ENCODE results near the gene PLB1.

PLB1 gene

DNA sequence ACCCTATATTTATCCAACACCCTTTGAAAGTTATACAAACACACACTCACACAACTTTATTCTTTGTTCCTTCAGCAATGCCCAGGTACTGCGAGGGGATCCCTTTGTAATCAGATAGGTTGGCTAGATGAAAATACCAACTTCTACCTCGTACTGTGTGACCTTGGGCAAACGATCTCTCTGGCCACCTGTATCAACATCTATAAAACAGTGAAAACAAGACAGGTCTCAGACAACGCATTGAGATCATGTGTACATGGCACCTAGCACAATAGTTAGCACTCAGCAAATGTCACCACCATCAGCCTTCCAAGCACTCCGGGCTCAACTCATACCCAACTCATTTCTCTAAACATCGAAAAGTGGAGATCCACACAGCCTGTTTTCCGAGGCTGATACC is 137.3 kb downstream of the PLB1 start:
- Histone ChIP-seq H3K9ac (ENCODE audit: low read depth, low read length) (no peak overlapping the region), H3K4me3 (ENCODE audit: low read depth, low read length) (no peak overlapping the region), H3K4me1 (ENCODE audit: control insufficient read depth, insufficient read depth, low read length) (no peaks in the 10 kb centered on the region)

DNA sequence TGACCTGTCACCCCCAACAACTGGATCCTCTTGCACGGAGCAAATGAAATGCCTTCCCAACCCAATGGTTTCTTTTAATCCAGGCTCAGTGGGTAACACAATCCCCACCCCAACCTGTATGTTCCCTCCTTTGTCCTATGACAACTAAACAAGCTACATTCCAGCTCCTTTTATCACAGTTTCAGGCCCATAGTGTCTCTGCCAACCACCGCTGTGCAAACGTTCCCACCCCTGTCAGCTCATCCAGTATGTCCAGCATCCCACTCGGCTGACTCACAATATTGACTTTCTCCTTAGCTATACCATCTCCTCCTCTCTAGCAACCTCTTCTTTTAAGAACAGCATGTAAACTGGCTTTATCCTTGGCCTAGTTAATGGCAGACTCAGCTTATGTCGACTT is 137.9 kb downstream of the PLB1 start:
- Histone ChIP-seq H3K9ac (ENCODE audit: low read depth, low read length) (no peak overlapping the region), H3K4me1 (ENCODE audit: control insufficient read depth, insufficient read depth, low read length) (no peaks in the 10 kb centered on the region), H3K36me3 (ENCODE audit: control insufficient read depth, insufficient read depth, low read length) (no peaks in the 10 kb centered on the region), H3K4me3 (ENCODE audit: low read depth, low read length) (no peak overlapping the region), H3K27me3 (ENCODE audit: control insufficient read depth, insufficient read depth, low read length) (no peaks in the 10 kb centered on the region), H3K9me3 (ENCODE audit: control insufficient read depth, insufficient read depth, low read length) (no peaks in the 10 kb centered on the region)

More for the DNA sequence above, 137.3 kb downstream of the PLB1 start:
- Histone ChIP-seq H3K36me3 (ENCODE audit: control insufficient read depth, insufficient read depth, low read length) (no peaks in the 10 kb centered on the region), H3K27me3 (ENCODE audit: control insufficient read depth, insufficient read depth, low read length) (no peaks in the 10 kb centered on the region), H3K9me3 (ENCODE audit: control insufficient read depth, insufficient read depth, low read length) (no peaks in the 10 kb centered on the region)

DNA sequence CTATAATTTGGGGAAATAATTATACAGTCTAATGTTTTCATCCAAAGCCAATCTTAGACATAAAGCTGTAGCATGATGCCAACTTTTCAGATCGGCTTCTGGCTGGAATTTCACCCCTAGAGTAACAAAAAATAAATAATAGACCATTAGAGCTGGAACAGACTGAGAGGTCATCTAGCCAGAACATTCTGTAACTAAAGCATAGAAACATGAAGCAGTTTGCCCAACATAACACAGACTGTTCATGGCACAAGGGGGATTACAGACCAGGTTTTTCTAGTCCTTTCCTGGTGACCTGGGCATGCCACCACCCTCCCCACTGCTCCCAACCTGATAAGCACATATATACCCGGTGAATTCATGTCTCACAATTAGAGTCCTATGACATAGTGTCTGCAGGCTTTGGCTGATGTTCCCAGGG is 139.3 kb downstream of the PLB1 start:
- Histone ChIP-seq H3K27me3 (ENCODE audit: control insufficient read depth, insufficient read depth, low read length) (no peaks in the 10 kb centered on the region), H3K4me3 (ENCODE audit: low read depth, low read length) (no peak overlapping the region), H3K9ac (ENCODE audit: low read depth, low read length) (no peak overlapping the region), H3K4me1 (ENCODE audit: control insufficient read depth, insufficient read depth, low read length) (no peaks in the 10 kb centered on the region), H3K9me3 (ENCODE audit: control insufficient read depth, insufficient read depth, low read length) (no peaks in the 10 kb centered on the region), H3K36me3 (ENCODE audit: control insufficient read depth, insufficient read depth, low read length) (no peaks in the 10 kb centered on the region)

DNA sequence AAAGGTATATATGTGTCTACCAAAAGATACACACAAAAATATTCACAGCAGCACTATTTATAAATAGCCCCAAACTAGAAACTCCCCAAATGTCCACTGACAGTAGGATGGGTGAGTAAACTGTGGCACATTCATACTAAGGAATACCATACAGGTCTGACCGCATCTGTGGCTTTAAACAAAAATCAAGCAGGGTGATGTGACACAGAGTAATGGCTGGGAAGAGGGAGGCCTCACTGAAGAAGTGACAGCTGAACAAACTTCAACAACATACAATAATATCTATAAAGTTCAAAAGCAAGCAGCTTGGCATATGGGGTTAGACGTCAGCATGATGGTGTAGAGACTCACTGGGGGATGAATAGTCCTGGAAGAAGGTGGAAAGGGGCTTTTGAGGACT is 140.6 kb downstream of the PLB1 start:
- no peak overlapping the region for H3K9ac ChIP-seq (ENCODE audit: low read depth, low read length)
- H3K27me3 ChIP-seq (ENCODE audit: control insufficient read depth, insufficient read depth, low read length) = no peaks in the 10 kb centered on the region
- H3K9me3 ChIP-seq (ENCODE audit: control insufficient read depth, insufficient read depth, low read length) = no peaks in the 10 kb centered on the region
- no peaks in the 10 kb centered on the region for H3K4me1 ChIP-seq (ENCODE audit: control insufficient read depth, insufficient read depth, low read length)
- H3K36me3 ChIP-seq (ENCODE audit: control insufficient read depth, insufficient read depth, low read length) = no peaks in the 10 kb centered on the region
- no peak overlapping the region for H3K4me3 ChIP-seq (ENCODE audit: low read depth, low read length)

DNA sequence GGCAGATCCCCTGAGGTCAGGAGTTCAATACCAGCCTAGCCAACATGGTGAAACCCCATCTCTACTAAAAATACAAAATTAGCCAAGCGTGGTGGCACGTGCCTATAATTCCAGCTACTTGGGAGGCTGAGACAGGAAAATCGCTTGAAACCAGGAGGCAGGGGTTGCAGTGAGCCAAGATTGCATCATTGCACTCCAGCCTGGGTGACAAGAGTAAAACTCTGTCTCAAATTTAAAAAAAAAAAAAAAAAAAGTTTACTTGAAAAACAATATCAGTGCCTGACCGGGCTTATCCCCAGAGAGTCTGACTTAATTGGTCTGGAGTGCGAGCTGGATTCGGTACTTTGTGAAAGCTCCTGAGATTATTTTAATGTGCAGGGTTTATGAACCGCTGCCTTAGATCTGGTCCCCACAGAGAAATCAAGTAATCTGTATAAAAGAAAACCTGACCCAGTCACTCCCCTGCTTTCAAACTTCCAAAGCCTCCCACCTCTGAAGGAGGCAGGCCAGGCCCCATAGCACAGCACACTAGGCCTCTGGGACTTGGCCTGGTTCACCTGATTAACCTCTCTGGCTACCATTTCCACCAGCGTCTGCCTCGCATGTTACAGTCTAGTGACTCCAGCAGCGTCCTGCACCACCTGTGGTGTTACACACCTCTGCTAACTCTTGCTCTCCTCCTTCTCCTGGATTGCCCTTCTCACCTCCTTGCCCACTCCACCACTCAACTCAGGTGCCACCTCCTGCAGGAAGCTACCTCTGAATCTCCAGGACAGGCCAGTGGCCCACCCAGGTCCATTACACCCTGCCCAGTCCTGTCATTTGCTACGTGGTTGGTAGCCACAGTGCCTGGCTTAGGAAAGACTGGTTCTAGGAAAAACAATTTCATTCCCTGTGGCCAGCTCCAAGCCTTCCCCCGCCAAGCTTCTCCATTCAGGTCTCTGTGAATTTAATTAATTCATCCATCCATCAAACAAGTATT is 141.5 kb downstream of the PLB1 start:
- Histone ChIP-seq H3K4me3 (ENCODE audit: low read depth, low read length) (no peak overlapping the region), H3K9ac (ENCODE audit: low read depth, low read length) (no peak overlapping the region), H3K9me3 (ENCODE audit: control insufficient read depth, insufficient read depth, low read length) (no peaks in the 10 kb centered on the region), H3K4me1 (ENCODE audit: control insufficient read depth, insufficient read depth, low read length) (no peaks in the 10 kb centered on the region), H3K27me3 (ENCODE audit: control insufficient read depth, insufficient read depth, low read length) (no peaks in the 10 kb centered on the region), H3K36me3 (ENCODE audit: control insufficient read depth, insufficient read depth, low read length) (no peaks in the 10 kb centered on the region)

DNA sequence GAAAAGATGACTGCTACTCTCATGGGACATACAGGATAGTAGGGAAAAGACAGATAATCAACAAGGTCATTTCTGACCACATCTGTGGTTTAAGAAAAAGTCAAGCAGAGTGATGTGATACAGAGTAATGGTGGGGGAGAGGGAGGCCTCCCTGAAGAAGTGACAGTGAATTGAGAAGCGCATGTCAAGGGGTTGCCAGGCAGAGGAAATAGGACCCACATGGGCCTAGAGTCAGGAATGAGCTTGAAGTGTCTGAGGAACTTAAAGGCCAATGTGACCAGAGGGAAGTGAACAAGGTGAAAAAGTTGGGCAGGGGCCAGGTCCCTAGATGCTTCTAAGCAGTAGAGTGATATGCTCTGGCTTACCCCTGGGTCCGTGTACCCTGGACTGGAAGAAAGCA is 142.2 kb downstream of the PLB1 start:
- Histone ChIP-seq H3K9me3 (ENCODE audit: control insufficient read depth, insufficient read depth, low read length) (no peaks in the 10 kb centered on the region), H3K4me3 (ENCODE audit: low read depth, low read length) (no peak overlapping the region), H3K9ac (ENCODE audit: low read depth, low read length) (no peak overlapping the region), H3K36me3 (ENCODE audit: control insufficient read depth, insufficient read depth, low read length) (no peaks in the 10 kb centered on the region), H3K27me3 (ENCODE audit: control insufficient read depth, insufficient read depth, low read length) (no peaks in the 10 kb centered on the region), H3K4me1 (ENCODE audit: control insufficient read depth, insufficient read depth, low read length) (no peaks in the 10 kb centered on the region)

DNA sequence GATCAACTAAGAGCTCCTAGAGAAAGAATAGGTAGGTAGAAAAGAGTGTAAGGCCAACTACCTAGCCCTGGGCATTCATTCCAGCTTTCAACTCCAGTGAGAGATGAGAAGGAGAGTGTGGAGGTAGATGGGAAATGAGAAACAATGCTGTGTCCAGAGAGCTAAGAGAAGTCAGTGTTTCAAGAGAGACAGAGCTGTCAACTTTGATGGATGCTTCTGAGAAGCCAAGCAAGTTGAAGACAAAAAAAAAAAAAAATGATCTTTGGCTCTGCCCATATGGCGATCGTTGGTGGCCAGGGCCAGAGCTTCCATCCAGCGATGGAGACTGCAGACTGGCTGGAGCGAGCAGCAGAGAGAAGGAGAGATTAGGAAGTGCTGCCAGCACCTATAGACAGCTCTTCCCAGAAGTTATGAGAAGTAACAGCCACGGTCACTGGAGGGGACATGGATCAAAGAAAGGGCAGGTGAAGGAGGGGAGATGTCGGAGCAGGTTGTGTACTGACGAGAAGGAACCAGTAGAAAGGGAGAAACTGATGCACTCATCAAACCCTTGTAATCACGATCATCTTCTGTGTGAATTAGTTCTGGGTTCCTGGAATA is 143.3 kb downstream of the PLB1 start:
- Histone ChIP-seq H3K36me3 (ENCODE audit: control insufficient read depth, insufficient read depth, low read length) (no peaks in the 10 kb centered on the region), H3K4me3 (ENCODE audit: low read depth, low read length) (no peak overlapping the region), H3K4me1 (ENCODE audit: control insufficient read depth, insufficient read depth, low read length) (peaks cover under 1% of the 10 kb centered on the region), H3K27me3 (ENCODE audit: control insufficient read depth, insufficient read depth, low read length) (no peaks in the 10 kb centered on the region), H3K9ac (ENCODE audit: low read depth, low read length) (no peak overlapping the region), H3K9me3 (ENCODE audit: control insufficient read depth, insufficient read depth, low read length) (no peaks in the 10 kb centered on the region)

DNA sequence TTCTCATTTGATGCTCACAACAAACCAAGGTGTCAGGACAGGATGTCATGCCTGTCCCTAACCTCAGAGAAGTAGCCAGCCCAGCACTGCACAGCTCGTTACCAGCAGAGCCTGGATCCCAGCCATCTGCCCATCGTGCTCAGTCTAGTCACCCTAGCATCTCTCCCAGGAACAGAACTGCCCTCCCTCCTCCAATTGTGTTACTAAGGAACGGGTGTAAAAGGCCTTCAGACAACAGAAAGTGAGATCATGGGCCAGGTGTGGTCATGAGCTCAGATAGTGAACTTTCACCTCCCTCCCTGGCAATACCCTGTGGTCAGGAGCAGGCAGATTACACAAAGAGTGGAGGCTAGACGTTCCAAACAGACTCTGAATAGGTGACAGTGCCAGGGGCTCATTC is 144.0 kb downstream of the PLB1 start:
- H3K4me3 ChIP-seq (ENCODE audit: low read depth, low read length) = no peak overlapping the region
- no peaks in the 10 kb centered on the region for H3K9me3 ChIP-seq (ENCODE audit: control insufficient read depth, insufficient read depth, low read length)
- H3K4me1 ChIP-seq (ENCODE audit: control insufficient read depth, insufficient read depth, low read length) = peaks cover 4% of the 10 kb centered on the region
- no peaks in the 10 kb centered on the region for H3K27me3 ChIP-seq (ENCODE audit: control insufficient read depth, insufficient read depth, low read length)
- no peak overlapping the region for H3K9ac ChIP-seq (ENCODE audit: low read depth, low read length)
- no peaks in the 10 kb centered on the region for H3K36me3 ChIP-seq (ENCODE audit: control insufficient read depth, insufficient read depth, low read length)

DNA sequence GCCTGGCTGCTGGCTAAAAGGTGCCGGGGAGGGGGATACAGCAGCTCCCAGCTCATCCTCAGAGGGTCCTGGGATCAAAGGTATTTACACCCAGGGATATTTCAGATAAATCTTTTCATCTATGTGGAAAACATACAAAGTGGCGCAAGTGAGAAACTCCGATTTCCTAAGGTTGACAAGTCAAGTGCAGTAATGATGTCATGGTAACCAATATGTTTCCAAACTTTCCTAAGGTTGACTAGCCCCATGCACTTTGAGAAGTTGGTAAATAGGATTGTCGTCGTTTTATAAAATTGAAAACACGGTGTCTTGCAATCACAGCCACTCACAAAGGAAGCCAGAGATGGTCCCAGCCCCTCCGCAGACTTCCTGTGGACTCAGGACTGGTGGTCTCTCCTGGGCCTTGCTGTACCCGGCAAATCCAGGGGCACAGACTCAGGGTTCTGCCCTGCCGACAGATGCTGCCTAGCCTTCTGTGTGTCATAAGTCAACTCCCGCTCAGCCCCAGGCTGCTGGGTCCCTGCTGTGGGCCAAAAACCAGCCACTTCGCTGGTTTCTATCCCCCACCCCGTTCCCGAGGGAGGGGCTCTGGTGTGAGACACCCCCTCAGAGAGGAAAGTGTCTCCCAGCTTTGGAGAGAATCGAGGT is 144.5 kb downstream of the PLB1 start:
- peaks cover 4% of the 10 kb centered on the region for H3K4me1 ChIP-seq (ENCODE audit: control insufficient read depth, insufficient read depth, low read length)
- H3K27me3 ChIP-seq (ENCODE audit: control insufficient read depth, insufficient read depth, low read length) = no peaks in the 10 kb centered on the region
- no peaks in the 10 kb centered on the region for H3K36me3 ChIP-seq (ENCODE audit: control insufficient read depth, insufficient read depth, low read length)
- no peak overlapping the region for H3K9ac ChIP-seq (ENCODE audit: low read depth, low read length)
- H3K4me3 ChIP-seq (ENCODE audit: low read depth, low read length) = no peak overlapping the region
- no peaks in the 10 kb centered on the region for H3K9me3 ChIP-seq (ENCODE audit: control insufficient read depth, insufficient read depth, low read length)

DNA sequence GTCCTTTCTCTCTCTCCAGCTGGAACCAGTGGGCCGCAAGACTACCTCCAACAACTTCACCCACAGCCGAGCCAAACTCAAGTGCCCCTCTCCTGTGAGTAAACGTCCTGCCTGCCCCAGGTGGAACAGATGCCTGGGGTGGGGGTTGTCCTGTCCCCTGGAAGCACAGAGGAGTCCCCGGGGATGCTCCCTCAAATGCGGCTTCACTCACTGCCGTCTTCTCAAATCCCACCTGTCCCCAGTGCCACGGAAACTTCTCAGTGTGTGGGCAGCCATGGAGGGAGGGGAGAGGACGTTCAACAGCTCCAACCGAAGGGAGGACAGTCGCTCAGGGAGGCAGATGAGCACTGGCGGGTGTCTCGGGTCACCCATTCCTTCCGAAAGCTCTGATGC is 145.0 kb downstream of the PLB1 start:
- H3K4me3 ChIP-seq (ENCODE audit: low read depth, low read length) = no peak overlapping the region
- H3K27me3 ChIP-seq (ENCODE audit: control insufficient read depth, insufficient read depth, low read length) = no peaks in the 10 kb centered on the region
- H3K4me1 ChIP-seq (ENCODE audit: control insufficient read depth, insufficient read depth, low read length) = peaks cover 4% of the 10 kb centered on the region
- no peak overlapping the region for H3K9ac ChIP-seq (ENCODE audit: low read depth, low read length)
- no peaks in the 10 kb centered on the region for H3K36me3 ChIP-seq (ENCODE audit: control insufficient read depth, insufficient read depth, low read length)
- H3K9me3 ChIP-seq (ENCODE audit: control insufficient read depth, insufficient read depth, low read length) = no peaks in the 10 kb centered on the region

DNA sequence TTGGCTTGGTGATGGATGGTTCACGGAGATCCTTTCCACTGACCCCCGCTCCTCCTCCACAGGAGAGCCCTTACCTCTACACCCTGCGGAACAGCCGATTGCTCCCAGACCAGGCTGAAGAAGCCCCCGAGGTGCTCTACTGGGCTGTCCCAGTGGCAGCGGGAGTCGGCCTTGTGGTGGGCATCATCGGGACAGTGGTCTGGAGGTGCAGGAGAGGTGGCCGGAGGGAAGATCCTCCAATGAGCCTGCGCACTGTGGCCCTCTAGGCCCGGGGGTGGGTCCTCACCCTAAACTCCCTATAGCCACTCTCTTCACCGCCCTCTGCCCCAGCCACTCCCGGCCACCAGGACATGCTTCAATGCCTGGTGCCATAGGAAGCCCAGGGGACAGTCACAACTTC is 146.9 kb downstream of the PLB1 start:
- H3K4me1 ChIP-seq (ENCODE audit: control insufficient read depth, insufficient read depth, low read length) = peaks cover 4% of the 10 kb centered on the region
- H3K4me3 ChIP-seq (ENCODE audit: low read depth, low read length) = no peak overlapping the region
- no peak overlapping the region for H3K9ac ChIP-seq (ENCODE audit: low read depth, low read length)
- H3K27me3 ChIP-seq (ENCODE audit: control insufficient read depth, insufficient read depth, low read length) = no peaks in the 10 kb centered on the region
- no peaks in the 10 kb centered on the region for H3K9me3 ChIP-seq (ENCODE audit: control insufficient read depth, insufficient read depth, low read length)
- H3K36me3 ChIP-seq (ENCODE audit: control insufficient read depth, insufficient read depth, low read length) = no peaks in the 10 kb centered on the region

DNA sequence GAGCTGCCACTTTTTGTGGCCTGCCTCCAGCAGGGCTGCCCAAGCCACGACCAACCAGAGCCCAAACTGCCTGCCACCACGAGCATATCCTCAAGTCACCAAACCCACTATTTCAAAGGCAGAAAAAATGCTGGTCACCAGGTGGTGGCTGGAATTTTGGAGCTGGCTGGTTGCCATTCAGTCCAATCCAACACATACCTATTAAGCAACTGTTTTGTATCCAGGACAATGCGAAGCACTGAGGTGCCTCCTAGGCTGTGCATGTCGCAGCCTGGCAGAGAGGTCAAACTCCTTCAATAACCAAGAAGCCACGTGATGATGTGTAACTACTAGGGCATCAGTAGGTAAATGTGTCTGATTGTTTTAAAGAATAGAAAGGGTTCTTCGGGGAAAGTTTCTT is 147.5 kb downstream of the PLB1 start:
- Histone ChIP-seq H3K36me3 (ENCODE audit: control insufficient read depth, insufficient read depth, low read length) (no peaks in the 10 kb centered on the region), H3K9me3 (ENCODE audit: control insufficient read depth, insufficient read depth, low read length) (no peaks in the 10 kb centered on the region), H3K4me1 (ENCODE audit: control insufficient read depth, insufficient read depth, low read length) (peaks cover 4% of the 10 kb centered on the region), H3K9ac (ENCODE audit: low read depth, low read length) (no peak overlapping the region), H3K4me3 (ENCODE audit: low read depth, low read length) (no peak overlapping the region), H3K27me3 (ENCODE audit: control insufficient read depth, insufficient read depth, low read length) (no peaks in the 10 kb centered on the region)
